ENCODE data around the gene IMPA2.

The IMPA2 gene

GRCh38 chr18:11978956-11979355 is 2.4 kb upstream of the IMPA2 start:
- no peaks in the 10 kb centered on the region for H3K9me3 ChIP-seq (ENCODE audit: insufficient read depth, low read length)
- no peak overlapping the region for H2AFZ ChIP-seq (ENCODE audit: low read depth, low read length)
- 0 out of 2 replicates have a peak, but pooled peaks cover 4% of the 10 kb centered on the region for H4K20me1 ChIP-seq (ENCODE audit: insufficient read depth, low read length)
- H3K27ac ChIP-seq (ENCODE audit: low read length): no peak overlapping the region
- no peaks in the 10 kb centered on the region; the same call in 1 of the 2 replicates for H3K79me2 ChIP-seq (ENCODE audit: low read length)
- no peak overlapping the region for H3K9ac ChIP-seq (ENCODE audit: low read length)
- H3K4me1 ChIP-seq (ENCODE audit: low read length): peaks cover 8% of the 10 kb centered on the region
- no peak overlapping the region for H3K4me3 ChIP-seq (ENCODE audit: low read length)
- no peak overlapping the region for H3K4me2 ChIP-seq (ENCODE audit: low read length)
- no peaks in the 10 kb centered on the region for H3K36me3 ChIP-seq (replicated peaks; ENCODE audit: low read depth, low read length)
- no peaks in the 10 kb centered on the region for H3K27me3 ChIP-seq (ENCODE audit: low read depth, low read length)
- TF ChIP-seq EZH2phosphoT487 (IDR thresholded peaks at IDR 0.05; ENCODE audit: low read depth): no peak

GRCh38 chr18:11980163-11980493 is 1.2 kb upstream of the IMPA2 start:
- Histone ChIP-seq H3K4me2 (ENCODE audit: low read length) (peak overlapping the region; percentile 85), H3K27me3 (ENCODE audit: low read depth, low read length) (no peaks in the 10 kb centered on the region), H3K4me3 (ENCODE audit: low read length) (peak overlapping the region; percentile 77), H2AFZ (ENCODE audit: low read depth, low read length) (peak overlapping the region; percentile 90), H3K4me1 (ENCODE audit: low read length) (peaks cover 8% of the 10 kb centered on the region), H3K79me2 (ENCODE audit: low read length) (no peaks in the 10 kb centered on the region; the same call in 1 of the 2 replicates), H3K36me3 (replicated peaks; ENCODE audit: low read depth, low read length) (no peaks in the 10 kb centered on the region), H3K27ac (ENCODE audit: low read length) (peak overlapping the region; percentile 57), H3K9ac (ENCODE audit: low read length) (peak overlapping the region; percentile 74), H3K9me3 (ENCODE audit: insufficient read depth, low read length) (no peaks in the 10 kb centered on the region), H4K20me1 (ENCODE audit: insufficient read depth, low read length) (0 out of 2 replicates have a peak, but pooled peaks cover 4% of the 10 kb centered on the region)
- no peak for TF ChIP-seq CTCF (IDR thresholded peaks at IDR 0.05; ENCODE audit: low read depth, low read length)
- no peak for TF ChIP-seq EZH2phosphoT487 (IDR thresholded peaks at IDR 0.05; ENCODE audit: low read depth)

GRCh38 chr18:11980494-11981191 is 664 bp upstream of the IMPA2 start:
- Histone ChIP-seq H3K4me3 (ENCODE audit: low read length) (peak overlapping the region; percentile 77), H3K27me3 (ENCODE audit: low read depth, low read length) (no peaks in the 10 kb centered on the region), H2AFZ (ENCODE audit: low read depth, low read length) (peak overlapping the region; percentile 90), H3K4me1 (ENCODE audit: low read length) (peaks cover 8% of the 10 kb centered on the region), H3K79me2 (ENCODE audit: low read length) (no peaks in the 10 kb centered on the region; the same call in 1 of the 2 replicates), H3K27ac (ENCODE audit: low read length) (peak overlapping the region; percentile 57), H3K36me3 (replicated peaks; ENCODE audit: low read depth, low read length) (no peaks in the 10 kb centered on the region), H4K20me1 (ENCODE audit: insufficient read depth, low read length) (0 out of 2 replicates have a peak, but pooled peaks cover 4% of the 10 kb centered on the region), H3K9ac (ENCODE audit: low read length) (peak overlapping the region; percentile 74), H3K4me2 (ENCODE audit: low read length) (peak overlapping the region; percentile 85), H3K9me3 (ENCODE audit: insufficient read depth, low read length) (no peaks in the 10 kb centered on the region)
- TF ChIP-seq EZH2phosphoT487 (IDR thresholded peaks at IDR 0.05; ENCODE audit: low read depth) (no peak), CTCF (IDR thresholded peaks at IDR 0.05; ENCODE audit: low read depth, low read length) (no peak)

GRCh38 chr18:11981543-11982366 is 448 bp downstream of the IMPA2 start:
- Histone ChIP-seq H3K4me1 (ENCODE audit: low read length) (peaks cover 8% of the 10 kb centered on the region), H3K27me3 (ENCODE audit: low read depth, low read length) (no peaks in the 10 kb centered on the region), H3K4me3 (ENCODE audit: low read length) (peak overlapping the region; percentile 80), H4K20me1 (ENCODE audit: insufficient read depth, low read length) (0 out of 2 replicates have a peak, but pooled peaks cover 4% of the 10 kb centered on the region), H3K36me3 (replicated peaks; ENCODE audit: low read depth, low read length) (no peaks in the 10 kb centered on the region), H3K4me2 (ENCODE audit: low read length) (peak overlapping the region; percentile 67), H2AFZ (ENCODE audit: low read depth, low read length) (peak overlapping the region; percentile 52; the same call in 1 of the 2 replicates), H3K79me2 (ENCODE audit: low read length) (no peaks in the 10 kb centered on the region; the same call in 1 of the 2 replicates), H3K9me3 (ENCODE audit: insufficient read depth, low read length) (no peaks in the 10 kb centered on the region), H3K27ac (ENCODE audit: low read length) (peak overlapping the region; percentile 26; the same call in 1 of the 2 replicates), H3K9ac (ENCODE audit: low read length) (peak overlapping the region; percentile 68)
- no peak for TF ChIP-seq EZH2phosphoT487 (IDR thresholded peaks at IDR 0.05; ENCODE audit: low read depth)
- no peak for TF ChIP-seq CTCF (IDR thresholded peaks at IDR 0.05; ENCODE audit: low read depth, low read length)

All from OCI-LY3 (cell line).